PFSK-1 (cell line): ENCODE results near the gene GNAI3.

ENCODE experiments used
- POLR2AphosphoS5 ChIP-seq: IDR thresholded peaks from 2 replicates; pipeline ENCODE4 v1.6.1; 2012; ENCODE audit warnings: low read depth, mild to moderate bottlenecking, control low read depth, low read length, moderate library complexity
- TF ChIP-seq, protein P1 (sequence below), 2 experiments: IDR thresholded peaks; 2 replicates each; pipeline versions ENCODE4 v1.6.1 to v1.8.0; 2011 to 2012; ENCODE audit warnings: low read depth in 2 of 2, low read length in 2 of 2, control low read depth in 1 of 2, inconsistent platforms in 1 of 2, mild to moderate bottlenecking in 1 of 2, moderate library complexity in 1 of 2; ENCODE audit not compliant: insufficient read depth in 1 of 2

DNA sequence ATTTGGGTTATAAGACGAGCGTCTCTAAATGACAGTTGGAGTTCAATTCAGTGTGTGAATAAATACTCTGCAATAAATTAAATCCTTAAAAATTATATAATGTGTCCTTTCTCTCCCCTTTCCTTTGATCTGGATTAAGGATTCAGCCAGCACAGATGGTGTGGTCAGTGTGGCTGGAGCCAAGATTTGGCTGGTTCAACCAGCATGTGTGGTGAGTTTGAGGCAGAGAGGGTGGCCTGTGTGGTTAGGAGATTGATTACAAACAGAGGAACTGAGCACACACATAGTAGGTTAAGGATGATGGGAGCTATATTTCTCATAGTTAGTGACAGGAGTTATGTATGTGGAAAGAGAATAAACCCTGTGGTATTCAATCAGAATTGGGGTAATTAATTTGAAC lies 24.7 kb upstream of the GNAI3 start:
- TF ChIP-seq POLR2AphosphoS5: no peak
- TF ChIP-seq, protein P1, sequence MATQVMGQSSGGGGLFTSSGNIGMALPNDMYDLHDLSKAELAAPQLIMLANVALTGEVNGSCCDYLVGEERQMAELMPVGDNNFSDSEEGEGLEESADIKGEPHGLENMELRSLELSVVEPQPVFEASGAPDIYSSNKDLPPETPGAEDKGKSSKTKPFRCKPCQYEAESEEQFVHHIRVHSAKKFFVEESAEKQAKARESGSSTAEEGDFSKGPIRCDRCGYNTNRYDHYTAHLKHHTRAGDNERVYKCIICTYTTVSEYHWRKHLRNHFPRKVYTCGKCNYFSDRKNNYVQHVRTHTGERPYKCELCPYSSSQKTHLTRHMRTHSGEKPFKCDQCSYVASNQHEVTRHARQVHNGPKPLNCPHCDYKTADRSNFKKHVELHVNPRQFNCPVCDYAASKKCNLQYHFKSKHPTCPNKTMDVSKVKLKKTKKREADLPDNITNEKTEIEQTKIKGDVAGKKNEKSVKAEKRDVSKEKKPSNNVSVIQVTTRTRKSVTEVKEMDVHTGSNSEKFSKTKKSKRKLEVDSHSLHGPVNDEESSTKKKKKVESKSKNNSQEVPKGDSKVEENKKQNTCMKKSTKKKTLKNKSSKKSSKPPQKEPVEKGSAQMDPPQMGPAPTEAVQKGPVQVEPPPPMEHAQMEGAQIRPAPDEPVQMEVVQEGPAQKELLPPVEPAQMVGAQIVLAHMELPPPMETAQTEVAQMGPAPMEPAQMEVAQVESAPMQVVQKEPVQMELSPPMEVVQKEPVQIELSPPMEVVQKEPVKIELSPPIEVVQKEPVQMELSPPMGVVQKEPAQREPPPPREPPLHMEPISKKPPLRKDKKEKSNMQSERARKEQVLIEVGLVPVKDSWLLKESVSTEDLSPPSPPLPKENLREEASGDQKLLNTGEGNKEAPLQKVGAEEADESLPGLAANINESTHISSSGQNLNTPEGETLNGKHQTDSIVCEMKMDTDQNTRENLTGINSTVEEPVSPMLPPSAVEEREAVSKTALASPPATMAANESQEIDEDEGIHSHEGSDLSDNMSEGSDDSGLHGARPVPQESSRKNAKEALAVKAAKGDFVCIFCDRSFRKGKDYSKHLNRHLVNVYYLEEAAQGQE (IDR thresholded peaks at IDR 0.05; ENCODE audit: insufficient read depth in 1 of 2, low read depth in 2 of 2, low read length in 2 of 2): no peak
